Neural progenitor cell (in vitro differentiated cells): ENCODE data around the gene SSBP3.

Source experiments
- CTCF ChIP-seq: fragments of 200-600 bp; sonication (generic); IDR thresholded peaks from 2 replicates; pipeline ENCODE4 v1.5.1; 2017; ENCODE audit warnings: antibody characterized with exemption, mild to moderate bottlenecking
- EZH2 ChIP-seq: fragments of 200-600 bp; sonication (generic); IDR thresholded peaks from 2 replicates; pipeline ENCODE4 v1.6.1; 2017; ENCODE audit warnings: antibody characterized with exemption, mild to moderate bottlenecking, moderate library complexity

DNA sequence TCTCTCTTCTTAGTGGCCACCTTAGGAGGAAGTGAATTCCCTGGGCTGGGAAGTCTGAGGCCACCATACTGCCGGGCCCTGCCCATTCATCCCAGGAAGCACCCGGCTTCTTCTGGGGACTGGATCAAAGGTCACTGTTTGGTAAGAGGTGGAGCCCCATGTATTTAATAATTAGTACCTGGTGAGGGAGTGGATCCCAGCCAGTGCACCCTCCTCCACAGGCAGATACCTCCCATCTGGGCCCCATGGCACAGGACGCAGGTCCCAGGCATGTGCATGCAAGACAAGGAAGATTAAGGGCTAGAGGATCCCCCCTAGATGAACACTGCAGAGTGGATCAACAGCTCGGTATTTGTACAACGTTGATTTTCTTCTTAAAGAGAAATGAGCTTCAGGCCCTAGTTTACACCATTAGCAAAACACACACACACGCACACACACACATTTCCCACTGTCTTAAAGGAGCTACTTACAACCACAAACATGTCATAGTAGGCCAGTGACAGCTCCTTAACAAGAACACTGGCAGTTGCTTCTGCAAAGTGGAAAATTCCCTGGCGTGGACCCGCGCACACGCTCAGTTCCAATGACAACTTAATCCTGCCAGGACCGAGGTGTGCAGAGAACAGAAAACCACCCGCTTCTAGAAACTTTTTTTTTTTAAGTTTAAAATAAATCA lies 115.5 kb downstream of the SSBP3 start:
- TF ChIP-seq CTCF, result no peak
- TF ChIP-seq EZH2, result no peak
